ENCODE measurements around the gene BBOX1. TPM values are rescaled to one million over a fixed set of nuclear protein-coding genes. Genes with fewer than 3 reads are reported as not detected.
"Not testable (repeated sequence)": the region's sequence is repeated elsewhere in the genome, so short reads cannot be mapped to it uniquely, and the experiment has no call there.

Gene BBOX1, protein sequence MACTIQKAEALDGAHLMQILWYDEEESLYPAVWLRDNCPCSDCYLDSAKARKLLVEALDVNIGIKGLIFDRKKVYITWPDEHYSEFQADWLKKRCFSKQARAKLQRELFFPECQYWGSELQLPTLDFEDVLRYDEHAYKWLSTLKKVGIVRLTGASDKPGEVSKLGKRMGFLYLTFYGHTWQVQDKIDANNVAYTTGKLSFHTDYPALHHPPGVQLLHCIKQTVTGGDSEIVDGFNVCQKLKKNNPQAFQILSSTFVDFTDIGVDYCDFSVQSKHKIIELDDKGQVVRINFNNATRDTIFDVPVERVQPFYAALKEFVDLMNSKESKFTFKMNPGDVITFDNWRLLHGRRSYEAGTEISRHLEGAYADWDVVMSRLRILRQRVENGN
- not detected in 2 replicates for total RNA-seq (2014; rRNA removed; shearing (Covaris generic))

DNA sequence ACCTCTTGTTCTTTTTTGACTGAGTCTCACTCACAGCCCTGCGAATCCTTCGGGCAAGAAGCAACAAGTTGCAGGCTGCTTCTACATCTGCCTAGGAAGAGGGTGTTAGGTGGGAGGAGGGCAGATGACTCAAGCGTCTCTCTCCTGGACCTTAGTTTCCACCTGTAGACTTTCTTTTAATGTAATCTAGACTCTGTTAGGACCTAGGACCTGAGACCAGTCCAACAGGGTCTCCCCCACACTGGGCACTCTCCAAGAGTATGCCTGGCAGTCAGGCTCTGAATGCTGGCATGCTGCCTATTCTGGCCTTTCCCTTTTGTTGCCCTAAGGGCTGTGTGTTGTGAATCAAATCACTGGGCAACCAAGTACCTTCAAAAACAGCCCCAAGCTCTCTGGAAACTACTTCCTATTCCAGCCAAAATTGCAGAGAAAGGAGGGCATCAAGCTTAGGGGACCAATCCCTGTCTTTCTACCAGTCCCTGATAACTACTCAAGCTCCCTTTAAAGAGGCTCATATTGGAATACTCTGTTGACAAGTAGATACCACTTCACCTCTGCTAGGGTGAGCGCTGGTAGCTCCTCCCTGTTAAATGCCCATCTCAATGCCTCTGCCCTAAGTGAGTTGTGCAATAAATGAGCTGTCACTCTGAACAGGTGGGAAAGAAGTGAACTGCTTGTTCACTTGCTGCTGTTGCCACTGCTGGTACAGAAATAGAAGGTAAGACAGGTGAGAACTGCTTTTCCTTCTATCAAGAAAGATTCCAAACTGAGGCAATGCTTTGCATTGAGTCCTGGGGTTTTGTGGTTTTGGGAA lies at the start of gene BBOX1:
BBOX1 (plus strand) TSS at position 514 of the 814 bp plus-strand sequence. CDS start 14,616 bp downstream, outside the sequence.
- Histone ChIP-seq H3K27ac (no peak within 1 kb of the TSS), H3K4me3 (no peak within 1 kb of the TSS), H3K27me3 (no peaks in the 10 kb centered on the region), H3K9me3 (replicated peaks) (no peaks in the 10 kb centered on the region), H3K4me1 (no peaks in the 10 kb centered on the region), H3K36me3 (no peaks in the 10 kb centered on the region)
- DNase-seq, result no peak

DNA sequence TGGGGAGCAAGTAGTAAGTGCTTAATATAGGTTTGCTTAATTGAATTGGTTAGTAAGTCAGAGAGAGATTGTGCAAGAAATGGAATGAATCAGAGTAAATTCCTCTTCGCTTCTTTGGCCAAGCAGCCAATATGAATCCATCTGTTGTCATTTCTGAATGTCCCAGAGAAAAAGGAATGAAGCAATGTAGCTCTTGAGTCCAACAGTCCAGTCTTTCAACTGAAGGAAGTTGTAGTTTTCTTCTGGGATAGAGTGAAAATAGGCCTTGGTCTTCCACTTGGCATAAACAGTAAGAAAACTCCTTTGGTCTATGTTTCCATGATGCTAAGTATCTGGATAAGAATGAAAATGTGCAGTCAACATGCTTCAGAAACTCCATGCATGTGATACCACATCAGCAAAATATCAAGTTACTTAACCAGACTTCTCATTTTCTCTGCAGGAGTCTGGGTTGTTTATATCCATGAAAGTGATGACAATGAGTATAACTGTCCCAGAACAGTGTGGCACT lies 48.5 kb upstream of the BBOX1 start:
- no peak overlapping the region for H3K27ac ChIP-seq
- DNase-seq, result no peak
- no peak overlapping the region for H3K4me3 ChIP-seq
- H3K36me3 ChIP-seq, result no peaks in the 10 kb centered on the region
- no peaks in the 10 kb centered on the region for H3K9me3 ChIP-seq (replicated peaks)
- H3K27me3 ChIP-seq, result peaks cover 11% of the 10 kb centered on the region; the same call in 1 of the 2 replicates
- no peaks in the 10 kb centered on the region for H3K4me1 ChIP-seq

DNA sequence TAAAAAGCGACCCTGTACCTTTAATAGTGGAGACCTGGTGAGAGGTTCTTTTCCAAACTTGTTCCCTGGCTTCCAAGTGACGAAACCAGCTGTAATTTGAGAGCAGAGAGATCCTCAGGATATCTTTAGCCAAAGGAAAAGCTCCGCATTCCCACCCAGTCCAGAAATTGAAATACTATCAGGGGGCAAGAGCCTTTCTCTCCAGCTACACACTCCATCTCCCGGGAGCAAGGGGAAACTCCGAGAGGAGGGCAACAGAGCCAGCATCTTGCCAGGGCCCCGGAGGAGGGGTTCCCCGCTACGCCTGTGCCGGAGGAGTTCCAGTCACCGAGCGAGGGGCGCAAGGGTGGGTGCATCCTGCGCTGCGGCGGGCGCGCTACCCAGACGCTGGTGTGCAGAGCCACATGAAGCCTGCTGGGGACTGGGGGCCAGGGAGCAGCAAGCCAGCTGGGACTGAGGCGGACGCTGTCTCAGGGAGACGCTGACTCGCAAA lies 46.6 kb upstream of the BBOX1 start, which contains the start of gene FIBIN:
FIBIN (plus strand) TSS at position 148 of the 493 bp plus-strand sequence. CDS start 415 bp downstream, outside the sequence.
- Histone ChIP-seq H3K9me3 (replicated peaks) (no peaks in the 10 kb centered on the region), H3K27ac (no peak within 1 kb of the TSS), H3K36me3 (no peaks in the 10 kb centered on the region), H3K4me1 (0 out of 2 replicates have a peak, but pooled peaks cover 3% of the 10 kb centered on the region), H3K4me3 (peak within 1 kb of the TSS; percentile 49), H3K27me3 (peaks cover 11% of the 10 kb centered on the region; the same call in 1 of the 2 replicates)
- peak; percentile 41 to 74 for DNase-seq

DNA sequence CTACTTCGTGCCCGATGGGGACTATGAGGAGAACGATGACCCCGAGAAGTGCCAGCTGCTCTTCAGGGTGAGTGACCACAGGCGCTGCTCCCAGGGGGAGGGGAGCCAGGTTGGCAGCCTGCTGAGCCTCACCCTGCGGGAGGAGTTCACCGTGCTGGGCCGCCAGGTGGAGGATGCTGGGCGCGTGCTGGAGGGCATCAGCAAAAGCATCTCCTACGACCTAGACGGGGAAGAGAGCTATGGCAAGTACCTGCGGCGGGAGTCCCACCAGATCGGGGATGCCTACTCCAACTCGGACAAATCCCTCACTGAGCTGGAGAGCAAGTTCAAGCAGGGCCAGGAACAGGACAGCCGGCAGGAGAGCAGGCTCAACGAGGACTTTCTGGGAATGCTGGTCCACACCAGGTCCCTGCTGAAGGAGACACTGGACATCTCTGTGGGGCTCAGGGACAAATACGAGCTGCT lies 46.0 kb upstream of the BBOX1 start:
- H3K36me3 ChIP-seq, result no peaks in the 10 kb centered on the region
- H3K27ac ChIP-seq, result no peak overlapping the region
- H3K9me3 ChIP-seq (replicated peaks), result no peaks in the 10 kb centered on the region
- peaks cover 11% of the 10 kb centered on the region; the same call in 1 of the 2 replicates for H3K27me3 ChIP-seq
- H3K4me3 ChIP-seq, result no peak overlapping the region
- DNase-seq, result no peak
- H3K4me1 ChIP-seq, result 0 out of 2 replicates have a peak, but pooled peaks cover 3% of the 10 kb centered on the region

DNA sequence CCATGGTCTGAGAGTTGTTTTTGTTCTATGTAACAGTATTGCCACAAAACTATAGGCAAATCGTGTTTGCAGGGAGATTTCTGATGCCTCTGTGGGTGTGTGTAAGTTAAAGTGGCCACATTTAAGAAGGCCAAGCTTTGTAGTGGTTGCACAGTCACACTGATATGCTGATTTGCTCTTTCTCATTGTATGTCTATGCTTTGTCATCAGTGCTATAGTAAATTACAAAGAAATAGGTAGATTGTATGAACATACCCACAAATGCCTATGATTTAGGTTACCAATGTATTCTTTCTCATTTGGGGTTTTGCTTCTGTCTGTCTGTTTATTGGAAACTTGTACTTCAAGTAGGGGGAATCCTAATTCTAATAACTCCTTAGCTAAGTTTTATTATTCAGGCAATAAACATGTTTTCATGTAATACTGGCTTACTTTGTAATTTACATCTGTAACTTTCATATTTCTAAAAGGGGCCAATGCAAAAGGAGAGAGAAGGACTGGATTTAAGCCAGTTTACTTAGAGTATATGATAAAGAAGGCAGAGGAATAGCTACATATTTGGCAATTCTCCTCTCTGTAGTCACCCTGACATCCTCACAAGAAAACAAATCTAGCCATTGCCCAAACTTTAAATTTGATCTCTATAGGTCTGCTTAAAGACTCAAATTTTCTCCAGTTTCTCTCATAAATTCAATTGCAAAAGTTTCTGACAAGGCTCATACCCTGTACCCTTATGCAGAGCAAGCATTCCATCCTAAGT lies 44.7 kb upstream of the BBOX1 start:
- no peak for DNase-seq
- peaks cover 11% of the 10 kb centered on the region; the same call in 1 of the 2 replicates for H3K27me3 ChIP-seq
- no peaks in the 10 kb centered on the region for H3K9me3 ChIP-seq (replicated peaks)
- no peak overlapping the region for H3K27ac ChIP-seq
- no peaks in the 10 kb centered on the region for H3K36me3 ChIP-seq
- 0 out of 2 replicates have a peak, but pooled peaks cover 3% of the 10 kb centered on the region for H3K4me1 ChIP-seq
- no peak overlapping the region for H3K4me3 ChIP-seq

DNA sequence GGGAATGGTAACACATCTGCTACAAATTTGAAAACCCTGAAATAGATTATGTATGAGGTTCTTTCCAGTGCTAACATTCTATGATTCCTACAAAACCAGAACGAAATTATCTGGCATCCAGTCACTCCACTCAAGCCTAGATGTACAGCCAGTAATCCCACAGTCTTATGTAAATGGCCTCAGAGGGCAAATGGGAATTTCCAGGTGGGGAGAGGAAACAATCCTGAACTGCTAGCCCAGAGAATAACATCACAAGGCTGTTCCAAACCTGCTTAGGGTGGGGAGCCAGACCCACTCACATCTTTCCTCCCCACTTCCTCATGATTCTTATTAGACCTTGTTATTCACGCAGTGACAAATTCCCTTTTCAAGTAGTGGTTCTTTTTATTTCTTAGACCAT lies 43.2 kb upstream of the BBOX1 start:
- H3K4me1 ChIP-seq, result 0 out of 2 replicates have a peak, but pooled peaks cover 3% of the 10 kb centered on the region
- no peaks in the 10 kb centered on the region for H3K36me3 ChIP-seq
- no peaks in the 10 kb centered on the region for H3K9me3 ChIP-seq (replicated peaks)
- H3K4me3 ChIP-seq, result no peak overlapping the region
- no peak for DNase-seq
- peaks cover 11% of the 10 kb centered on the region; the same call in 1 of the 2 replicates for H3K27me3 ChIP-seq
- no peak overlapping the region for H3K27ac ChIP-seq

DNA sequence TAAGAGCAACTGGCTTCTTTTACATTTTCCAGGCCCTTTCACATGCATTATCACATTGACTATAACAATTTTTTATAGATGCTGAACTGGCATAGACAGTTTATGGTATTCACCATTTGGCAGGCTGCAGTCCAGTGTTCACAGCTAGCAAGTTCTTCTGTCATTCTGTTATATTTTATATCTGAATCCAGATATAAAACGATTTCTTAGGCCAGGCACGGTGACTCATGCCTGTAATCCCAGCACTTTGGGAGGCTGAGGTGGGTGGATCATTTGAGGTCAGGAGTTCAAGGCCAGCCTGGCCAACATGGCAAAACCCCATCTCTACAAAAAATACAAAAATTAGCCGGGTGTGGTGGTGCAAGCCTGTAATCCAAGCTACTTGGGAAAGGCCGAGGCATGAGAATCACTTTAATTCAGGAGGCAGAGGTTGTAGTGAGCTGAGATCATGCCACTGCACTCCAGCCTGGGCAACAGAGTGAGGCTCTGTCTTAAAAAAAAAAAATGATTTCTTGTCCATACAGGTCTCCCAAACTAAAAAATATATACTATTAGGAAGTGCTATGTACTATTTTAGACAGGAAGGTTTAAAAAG lies 39.4 kb upstream of the BBOX1 start:
- H3K9me3 ChIP-seq (replicated peaks); H3K4me1 ChIP-seq; H3K27me3 ChIP-seq; H3K4me3 ChIP-seq; H3K36me3 ChIP-seq; DNase-seq; H3K27ac ChIP-seq: not testable (repeated sequence)

DNA sequence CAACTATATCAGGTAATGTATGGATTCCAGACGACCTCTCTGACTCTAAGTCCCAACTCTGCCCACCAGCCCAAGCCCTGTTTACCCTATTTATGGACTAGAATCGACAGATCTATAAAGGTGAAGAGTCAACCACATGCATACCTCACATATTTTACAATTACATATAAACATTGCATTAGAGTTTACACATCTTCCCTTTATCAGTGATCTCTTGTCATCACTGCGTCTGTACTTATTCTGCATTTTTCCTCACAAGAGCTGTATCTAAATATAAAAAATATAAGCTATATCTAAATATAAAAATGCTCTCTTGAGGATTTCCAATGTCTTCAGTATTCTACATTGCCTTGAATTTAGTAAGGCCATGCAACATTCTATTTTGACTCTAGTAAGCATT lies 38.2 kb upstream of the BBOX1 start:
- H3K27me3 ChIP-seq, result no peaks in the 10 kb centered on the region
- no peak overlapping the region for H3K27ac ChIP-seq
- H3K4me3 ChIP-seq, result no peak overlapping the region
- H3K9me3 ChIP-seq (replicated peaks), result no peaks in the 10 kb centered on the region
- DNase-seq, result no peak
- H3K36me3 ChIP-seq, result no peaks in the 10 kb centered on the region
- 0 out of 2 replicates have a peak, but pooled peaks cover under 1% of the 10 kb centered on the region for H3K4me1 ChIP-seq

DNA sequence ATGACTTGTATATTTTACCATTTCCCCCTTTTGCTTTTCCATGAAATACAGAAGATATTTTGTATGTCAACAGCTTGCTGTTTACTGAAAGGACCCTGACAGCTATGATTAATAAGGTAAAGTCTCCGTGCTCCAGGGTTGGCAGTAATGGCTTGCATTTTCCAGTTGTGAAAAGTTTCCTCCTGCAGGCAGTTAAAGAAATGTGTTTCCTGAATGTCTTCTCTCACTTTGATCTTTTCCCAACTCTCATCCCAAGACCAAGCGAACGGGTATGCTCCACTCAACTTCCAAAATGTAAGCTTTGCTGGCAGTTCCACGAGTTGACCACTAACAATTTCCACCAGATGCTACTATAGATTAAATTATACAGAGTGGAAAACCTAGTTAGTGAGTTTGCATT lies 37.8 kb upstream of the BBOX1 start:
- Histone ChIP-seq H3K27ac (no peak overlapping the region), H3K9me3 (replicated peaks) (no peaks in the 10 kb centered on the region), H3K4me3 (no peak overlapping the region), H3K36me3 (no peaks in the 10 kb centered on the region), H3K4me1 (no peaks in the 10 kb centered on the region), H3K27me3 (no peaks in the 10 kb centered on the region)
- no peak for DNase-seq

DNA sequence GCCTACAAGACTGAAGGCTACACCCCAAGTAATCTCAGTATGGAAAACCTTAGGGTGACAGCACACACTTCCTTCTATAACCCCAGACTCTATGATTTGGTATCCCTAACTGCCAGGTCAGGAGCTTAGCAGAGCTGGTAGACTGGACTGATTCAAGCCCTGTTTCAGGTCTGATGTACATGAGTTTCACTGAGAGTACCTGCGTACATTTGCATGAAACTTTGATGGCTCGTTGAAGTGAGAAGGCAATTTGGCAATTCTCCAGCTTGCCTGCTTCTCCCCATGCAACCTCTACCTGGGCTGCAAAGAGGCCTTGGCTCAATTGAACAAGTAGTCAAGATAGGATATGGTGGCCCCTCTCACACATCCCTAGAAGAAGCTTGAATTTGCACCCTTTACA lies 36.5 kb upstream of the BBOX1 start:
- Histone ChIP-seq H3K36me3 (no peaks in the 10 kb centered on the region), H3K4me3 (no peak overlapping the region), H3K27ac (no peak overlapping the region), H3K9me3 (replicated peaks) (no peaks in the 10 kb centered on the region), H3K4me1 (no peaks in the 10 kb centered on the region), H3K27me3 (no peaks in the 10 kb centered on the region)
- no peak for DNase-seq

DNA sequence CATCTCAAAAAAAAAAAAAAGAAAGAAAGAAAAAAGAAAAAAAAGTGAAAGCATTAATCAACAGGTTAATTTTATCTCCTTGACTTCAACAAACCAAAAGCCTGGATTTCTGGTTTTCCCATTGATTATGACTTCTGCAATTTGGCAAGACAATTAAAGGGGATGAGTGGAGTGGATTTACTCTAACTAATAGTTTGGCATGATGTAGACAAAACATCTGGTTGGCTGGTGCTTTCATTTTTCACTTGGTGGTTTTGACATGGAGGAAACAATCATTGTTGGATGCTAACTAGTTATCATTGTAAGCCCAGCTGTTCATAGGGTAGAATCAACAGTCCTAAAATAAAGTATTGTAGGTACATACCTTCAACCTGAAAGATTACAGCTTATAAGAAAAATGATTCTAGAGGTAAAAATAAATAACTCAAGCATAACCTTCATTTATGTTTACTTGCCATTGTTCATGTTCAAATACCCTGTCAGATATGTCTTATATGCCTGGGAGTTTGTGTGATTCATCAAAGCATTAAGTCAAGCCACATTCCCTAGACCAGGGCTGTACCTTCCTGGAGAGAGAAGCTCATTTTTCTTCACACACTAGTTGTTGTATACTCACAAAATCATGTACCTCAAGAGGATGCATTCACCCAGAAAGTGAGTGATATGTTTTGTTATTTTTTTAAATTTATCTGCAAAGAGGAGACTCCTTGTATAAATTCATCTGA lies 31.6 kb upstream of the BBOX1 start:
- DNase-seq, result no peak
- Histone ChIP-seq H3K9me3 (replicated peaks) (no peaks in the 10 kb centered on the region), H3K27ac (no peak overlapping the region), H3K36me3 (no peaks in the 10 kb centered on the region), H3K4me1 (peaks cover 8% of the 10 kb centered on the region), H3K27me3 (no peaks in the 10 kb centered on the region), H3K4me3 (no peak overlapping the region)

DNA sequence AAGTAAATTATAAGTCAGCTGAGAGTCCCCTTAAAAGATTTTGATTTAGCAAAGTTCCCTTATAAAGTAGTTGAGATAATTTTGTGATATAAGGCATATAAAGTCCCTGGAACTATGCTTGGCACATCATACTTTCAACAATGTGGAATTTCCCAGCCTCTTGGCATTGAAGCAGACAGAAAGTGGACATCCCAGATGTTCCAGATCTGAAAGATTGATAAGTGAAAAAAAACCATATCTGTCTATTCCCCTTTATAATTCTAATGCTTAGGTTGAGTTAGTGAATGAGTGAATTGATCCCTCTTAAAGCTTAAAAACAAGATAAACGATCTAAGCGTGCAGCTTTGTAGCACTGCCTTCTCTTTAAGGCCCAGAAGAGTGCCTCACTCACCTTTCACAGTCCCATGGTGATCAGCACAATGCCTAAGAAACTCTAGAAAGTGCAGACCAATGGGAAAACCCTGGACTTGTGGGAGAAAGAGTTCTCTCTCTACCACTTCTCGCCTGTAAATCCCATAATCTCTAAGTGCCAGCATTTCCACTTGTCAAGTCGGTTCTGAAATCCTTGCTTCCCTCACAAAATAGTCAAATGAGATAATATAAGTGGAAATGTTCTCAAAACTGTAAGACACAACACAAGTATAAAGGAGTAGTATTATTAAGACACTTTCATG lies 28.9 kb upstream of the BBOX1 start:
- H3K36me3 ChIP-seq, result no peaks in the 10 kb centered on the region
- H3K27me3 ChIP-seq, result no peaks in the 10 kb centered on the region
- H3K4me1 ChIP-seq, result peaks cover 8% of the 10 kb centered on the region
- peak; percentile 9 to 57 for DNase-seq
- H3K9me3 ChIP-seq (replicated peaks), result no peaks in the 10 kb centered on the region
- peak overlapping the region; percentile 45 for H3K4me3 ChIP-seq
- H3K27ac ChIP-seq, result peak overlapping the region; percentile 46

Measured in SJCRH30 (cell line).